Left lung (tissue), 10 donors: ENCODE measurements around the gene RGS17. TPM values are rescaled to one million over a fixed set of nuclear protein-coding genes. Genes with fewer than 3 reads are reported as not detected.
A peak's percentile ranks its signal among the peaks of the same experiment; 100 is the strongest.

Source experiments
- ATAC-seq: fragments of 200-7000 bp; cut with Tn5 transposase; one replicate; pipeline ENCODE4 v1.9.1; 2020; ENCODE audit warnings: moderate library complexity
- DNase-seq, 4 donors: peaks; one replicate each; pipeline ENCODE4 v3.0.0-alpha.2; 2013 to 2020
- H3K27ac ChIP-seq, 2 donors: fragments of 200-600 bp; sonication (generic) in 1 of 2; one replicate each; pipeline versions ENCODE4 v1.5.0 to v1.8.0; 2020 to 2021
- H3K27me3 ChIP-seq, 2 donors: fragments of 200-600 bp; sonication (generic) in 1 of 2; one replicate each; pipeline versions ENCODE4 v1.5.0 to v1.8.0; 2020 to 2021
- H3K36me3 ChIP-seq, 2 donors: fragments of 200-600 bp; sonication (generic) in 1 of 2; one replicate each; pipeline versions ENCODE4 v1.5.0 to v1.8.0; 2020 to 2021
- H3K4me1 ChIP-seq, 2 donors: fragments of 200-600 bp; one replicate each; pipeline ENCODE4 v1.8.0; 2021
- H3K4me3 ChIP-seq, 2 donors: fragments of 200-600 bp; sonication (generic) in 1 of 2; one replicate each; pipeline versions ENCODE4 v1.5.0 to v1.8.0; 2020 to 2021; ENCODE audit warnings: mild to moderate bottlenecking in 1 of 2
- H3K9me3 ChIP-seq, 2 donors: fragments of 200-600 bp; sonication (generic) in 1 of 2; one replicate each; pipeline versions ENCODE4 v1.5.0 to v1.8.0; 2020 to 2021
- CTCF ChIP-seq, 2 donors: fragments of 200-600 bp; sonication (generic) in 1 of 2; IDR thresholded peaks; one replicate each; pipeline versions ENCODE4 v1.5.0 to v1.8.0; 2021; ENCODE audit warnings: antibody characterized with exemption in 2 of 2
- intact Hi-C, 2 donors: fragments of 100-400 bp; cut with DNase I; formaldehyde crosslinking; loops; one replicate each; pipeline versions ENCODE4 v1.11.2 to v1.14.2; 2022
- polyA plus RNA-seq, 6 donors: library from polyadenylated mRNA; unstranded; fragments of 120-200 nt; gene quantifications; one replicate each; pipeline ENCODE4 v1.2.1, GENCODE V29; 2013; ENCODE audit not compliant: insufficient read length in 6 of 6
- total RNA-seq, 2 donors: library from RNA; stranded (reverse); fragmentation: NEBNext Ultra II Directional; extraction: Animal tissue kit (Norgen Biotek cat#: 25700); gene quantifications; one replicate each; pipeline ENCODE4 v1.2.1, GENCODE V29; 2021
- donor health status: DM: no; HTN: yes; CAD: no.
- donor health status: DM: no; HTN: no; CAD: no.

RGS17 gene
- total and polyA plus RNA-seq, 8 donors = 0.15 to 2.7 (median 2.3) TPM

GRCh38 chr6:152981989-152982903 is 148.8 kb downstream of the RGS17 start:
- no peak overlapping the region for H3K27ac ChIP-seq
- DNase-seq (peak in 1 of 4 donors; percentile 89), ATAC-seq (no peak)
- peaks cover 0 to 48% of the 10 kb centered on the region in 2 donors for H3K4me1 ChIP-seq
- intact Hi-C loops = no loop called here
- H3K4me3 ChIP-seq = peak overlapping the region; percentile 50 to 81
- peaks cover 0 to 10% of the 10 kb centered on the region in 2 donors for H3K36me3 ChIP-seq
- no peak for TF ChIP-seq CTCF (IDR thresholded peaks at IDR 0.05)
- no peaks in the 10 kb centered on the region for H3K9me3 ChIP-seq
- no peaks in the 10 kb centered on the region for H3K27me3 ChIP-seq

GRCh38 chr6:152981219-152981618 is 149.9 kb downstream of the RGS17 start:
- Histone ChIP-seq H3K27me3 (no peaks in the 10 kb centered on the region), H3K4me3 (no peak overlapping the region), H3K36me3 (peaks cover 0 to 2% of the 10 kb centered on the region in 2 donors), H3K27ac (no peak overlapping the region), H3K4me1 (peaks cover 0 to 48% of the 10 kb centered on the region in 2 donors), H3K9me3 (no peaks in the 10 kb centered on the region)
- TF ChIP-seq CTCF (IDR thresholded peaks at IDR 0.05) = no peak
- no peak for DNase-seq
- intact Hi-C loops = no loop called here
- no peak for ATAC-seq

- no peaks in the 10 kb centered on the region for H3K9me3 ChIP-seq
- peaks cover 0 to 48% of the 10 kb centered on the region in 2 donors for H3K4me1 ChIP-seq
- H3K36me3 ChIP-seq = no peaks in the 10 kb centered on the region
- DNase-seq (no peak), ATAC-seq (no peak)
- H3K27ac ChIP-seq = no peak overlapping the region
- no peak overlapping the region for H3K4me3 ChIP-seq
- no peaks in the 10 kb centered on the region for H3K27me3 ChIP-seq
- TF ChIP-seq CTCF (IDR thresholded peaks at IDR 0.05) = no peak
- intact Hi-C loops = no loop called here
Measured at GRCh38 chr6:152980656-152981055, 150.4 kb downstream of the RGS17 start.

GRCh38 chr6:152979116-152979515 is 152.0 kb downstream of the RGS17 start:
- ATAC-seq (no peak), DNase-seq (no peak)
- Histone ChIP-seq H3K27ac (no peak overlapping the region), H3K4me3 (no peak overlapping the region), H3K9me3 (no peaks in the 10 kb centered on the region), H3K4me1 (peaks cover 0 to 40% of the 10 kb centered on the region in 2 donors), H3K36me3 (no peaks in the 10 kb centered on the region), H3K27me3 (no peaks in the 10 kb centered on the region)
- no peak for TF ChIP-seq CTCF (IDR thresholded peaks at IDR 0.05)
- intact Hi-C loops = no loop called here

- H3K4me1 ChIP-seq = peaks cover 0 to 40% of the 10 kb centered on the region in 2 donors
- H3K36me3 ChIP-seq = peaks cover 0 to 9% of the 10 kb centered on the region in 2 donors
- TF ChIP-seq CTCF (IDR thresholded peaks at IDR 0.05) = no peak
- H3K9me3 ChIP-seq = no peaks in the 10 kb centered on the region
- H3K4me3 ChIP-seq = no peak overlapping the region
- intact Hi-C loops = no loop called here
- ATAC-seq (no peak), DNase-seq (no peak)
- no peaks in the 10 kb centered on the region for H3K27me3 ChIP-seq
- no peak overlapping the region for H3K27ac ChIP-seq
Measured at GRCh38 chr6:152978058-152978457, 153.0 kb downstream of the RGS17 start.
